Measurements from ENCODE around the gene UFSP1. TPM values are rescaled to one million over a fixed set of nuclear protein-coding genes. Genes with fewer than 3 reads are reported as not detected.
"Not testable (repeated sequence)": the region's sequence is repeated elsewhere in the genome, so short reads cannot be mapped to it uniquely, and the experiment has no call there.

UFSP1 gene
- total RNA-seq: 1 to 10 TPM; 1.0 to 3.4 (median 2.1) TPM
- long read RNA-seq, partial matches to known transcripts: 0 of 1 reads
- long read RNA-seq, other reads (novel, unspliced or antisense): 0 of 1 reads

DNA sequence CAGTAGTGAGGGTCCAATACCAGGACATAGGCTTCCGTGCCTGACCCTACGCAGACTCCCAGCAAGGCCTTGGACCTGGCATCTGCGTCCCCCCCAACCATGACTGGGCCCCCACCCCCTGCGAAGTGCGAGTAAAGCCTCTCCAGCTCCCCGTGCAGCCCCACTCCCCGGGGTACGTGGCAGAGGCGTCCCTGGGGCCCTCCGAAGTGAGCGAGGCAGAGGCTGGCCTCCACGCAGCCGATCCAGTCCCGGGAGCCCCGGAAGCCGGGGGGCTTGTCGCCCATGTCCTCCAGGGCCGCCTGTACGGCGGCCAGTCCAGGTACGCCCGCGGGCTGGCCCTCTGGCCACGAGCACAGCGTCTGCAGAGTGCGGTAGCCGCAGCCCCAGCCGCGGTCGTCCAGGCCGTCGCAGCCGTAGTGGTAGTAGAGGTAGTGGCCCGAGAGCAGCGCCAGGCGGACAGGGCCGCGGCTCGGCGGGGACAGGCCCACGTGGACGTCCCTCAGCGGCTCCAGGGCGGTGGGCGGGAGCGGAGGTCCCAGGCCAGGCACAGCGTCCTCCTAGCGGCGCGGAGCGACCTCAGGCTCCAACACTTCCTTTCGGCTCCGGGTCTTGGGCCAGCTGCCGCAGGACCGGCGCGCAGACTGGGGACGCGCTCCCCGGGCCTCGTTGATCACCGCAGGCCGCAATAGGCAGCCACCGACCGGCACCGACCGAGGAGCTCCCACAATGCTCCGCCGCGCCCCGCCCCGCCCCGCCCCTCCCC lies at the start of gene UFSP1:
UFSP1 (minus strand) TSS at position 728 of the 763 bp plus-strand sequence; CDS start at position 284, 444 bp downstream.
- H3K27ac ChIP-seq: peak within 1 kb of the TSS; percentile 65 to 77 (median 77)
- peaks cover 0 to 46% (median 17%) of the 10 kb centered on the region in 4 donors for H3K36me3 ChIP-seq
- WGBS (ENCODE audit: insufficient coverage, low coverage, low lambda C conversion rate, missing lambda C conversion rate): no CpG with 5 or more reads among the region's 73 CpGs
- peak within 1 kb of the TSS; percentile 77 to 84 (median 82) for H3K4me3 ChIP-seq
- H3K27me3 ChIP-seq: no peaks in the 10 kb centered on the region
- TF ChIP-seq, protein P1, sequence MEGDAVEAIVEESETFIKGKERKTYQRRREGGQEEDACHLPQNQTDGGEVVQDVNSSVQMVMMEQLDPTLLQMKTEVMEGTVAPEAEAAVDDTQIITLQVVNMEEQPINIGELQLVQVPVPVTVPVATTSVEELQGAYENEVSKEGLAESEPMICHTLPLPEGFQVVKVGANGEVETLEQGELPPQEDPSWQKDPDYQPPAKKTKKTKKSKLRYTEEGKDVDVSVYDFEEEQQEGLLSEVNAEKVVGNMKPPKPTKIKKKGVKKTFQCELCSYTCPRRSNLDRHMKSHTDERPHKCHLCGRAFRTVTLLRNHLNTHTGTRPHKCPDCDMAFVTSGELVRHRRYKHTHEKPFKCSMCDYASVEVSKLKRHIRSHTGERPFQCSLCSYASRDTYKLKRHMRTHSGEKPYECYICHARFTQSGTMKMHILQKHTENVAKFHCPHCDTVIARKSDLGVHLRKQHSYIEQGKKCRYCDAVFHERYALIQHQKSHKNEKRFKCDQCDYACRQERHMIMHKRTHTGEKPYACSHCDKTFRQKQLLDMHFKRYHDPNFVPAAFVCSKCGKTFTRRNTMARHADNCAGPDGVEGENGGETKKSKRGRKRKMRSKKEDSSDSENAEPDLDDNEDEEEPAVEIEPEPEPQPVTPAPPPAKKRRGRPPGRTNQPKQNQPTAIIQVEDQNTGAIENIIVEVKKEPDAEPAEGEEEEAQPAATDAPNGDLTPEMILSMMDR (IDR thresholded peaks at IDR 0.05): peak in 1 of 4 donors; percentile 11
- TF ChIP-seq POLR2A (IDR thresholded peaks at IDR 0.05): peak; percentile 58
- ATAC-seq (peak; percentile 48 to 68 (median 65)), DNase-seq (no peak)
- peaks cover 0 to 15% (median 8%) of the 10 kb centered on the region in 4 donors for H3K4me1 ChIP-seq
- intact Hi-C loops (cut with DNase I): no loop called here
- H3K9me3 ChIP-seq: no peaks in the 10 kb centered on the region

DNA sequence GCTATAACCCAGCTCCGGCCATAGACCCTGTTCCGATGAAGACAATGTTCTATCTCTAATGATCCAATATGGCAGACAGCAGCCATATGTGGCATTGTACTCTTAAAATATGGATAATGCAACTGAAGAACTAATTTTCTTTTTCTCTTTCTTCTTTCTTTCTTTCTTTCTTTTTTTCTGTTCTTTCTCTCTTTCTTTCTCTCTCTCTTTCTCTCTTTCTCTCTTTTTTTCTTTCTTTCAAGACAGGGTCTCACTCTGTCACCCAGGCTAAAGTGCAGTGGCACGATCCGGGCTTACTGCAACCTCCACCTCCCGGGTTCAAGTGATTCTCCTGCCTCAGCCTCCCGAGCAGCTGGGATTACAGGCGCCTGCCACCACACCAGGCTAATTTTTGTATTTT lies 46.7 kb upstream of the UFSP1 start:
- H3K9me3 ChIP-seq; intact Hi-C loops (cut with DNase I); H3K27ac ChIP-seq; H3K36me3 ChIP-seq; H3K27me3 ChIP-seq; H3K4me1 ChIP-seq; DNase-seq; H3K4me3 ChIP-seq; ATAC-seq: not testable (repeated sequence)
- 60% methylated on average over 3 of the region's 7 CpGs for WGBS (ENCODE audit: insufficient coverage, low coverage, low lambda C conversion rate, missing lambda C conversion rate)

DNA sequence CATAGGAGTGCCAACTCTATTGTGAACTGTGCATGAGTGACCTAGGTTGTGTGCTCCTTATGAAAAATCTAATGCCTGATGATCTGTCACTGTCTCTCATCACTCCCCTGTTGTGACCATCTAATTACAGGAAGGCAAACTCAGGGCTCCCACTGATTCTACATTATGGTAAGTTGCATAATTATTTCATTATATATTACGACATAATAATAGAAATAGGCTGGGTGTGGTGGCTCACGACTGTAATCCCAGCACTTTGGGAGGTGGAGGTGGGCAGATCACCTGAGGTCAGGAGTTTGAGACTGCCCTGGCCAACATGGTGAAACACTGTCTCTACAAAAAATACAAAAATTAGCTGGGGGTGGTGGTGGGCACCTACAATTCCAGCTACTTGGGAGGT lies 45.9 kb upstream of the UFSP1 start:
- H3K9me3 ChIP-seq; H3K4me3 ChIP-seq; H3K27me3 ChIP-seq; H3K27ac ChIP-seq; H3K36me3 ChIP-seq; H3K4me1 ChIP-seq; DNase-seq; ATAC-seq; intact Hi-C loops (cut with DNase I): not testable (repeated sequence)
- WGBS (ENCODE audit: insufficient coverage, low coverage, low lambda C conversion rate, missing lambda C conversion rate): 56% methylated on average over 2 of the region's 2 CpGs

DNA sequence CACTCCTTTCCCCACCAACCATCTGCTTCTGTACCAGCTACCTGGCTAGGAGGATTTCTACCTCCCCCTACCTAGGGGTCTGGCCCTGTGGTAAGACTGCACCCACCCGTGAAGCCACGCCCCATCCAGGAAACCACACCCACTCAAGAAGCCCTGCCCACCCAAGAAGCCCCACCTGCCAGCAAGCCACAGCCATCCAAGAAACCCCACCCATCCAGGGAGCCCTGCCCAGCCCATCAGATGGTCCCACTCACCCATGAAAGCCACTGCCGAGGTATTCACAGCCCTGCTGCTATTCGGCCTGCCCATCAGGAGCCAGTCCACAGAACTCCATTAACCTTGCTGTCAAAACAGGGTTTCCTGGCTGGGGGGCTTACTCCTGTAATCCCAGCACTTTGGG lies 44.2 kb upstream of the UFSP1 start:
- no peak for ATAC-seq
- Histone ChIP-seq H3K4me3 (no peak overlapping the region), H3K4me1 (no peaks in the 10 kb centered on the region), H3K27ac (no peak overlapping the region), H3K9me3 (no peaks in the 10 kb centered on the region), H3K36me3 (no peaks in the 10 kb centered on the region), H3K27me3 (no peaks in the 10 kb centered on the region)
- intact Hi-C loops (cut with DNase I): no loop called here
- DNase-seq: no peak
- 40% methylated on average over 1 of the region's 4 CpGs for whole genome bisulfite sequencing (ENCODE audit: insufficient coverage, low coverage, low lambda C conversion rate, missing lambda C conversion rate)
- TF ChIP-seq, protein P1 (IDR thresholded peaks at IDR 0.05): no peak

DNA sequence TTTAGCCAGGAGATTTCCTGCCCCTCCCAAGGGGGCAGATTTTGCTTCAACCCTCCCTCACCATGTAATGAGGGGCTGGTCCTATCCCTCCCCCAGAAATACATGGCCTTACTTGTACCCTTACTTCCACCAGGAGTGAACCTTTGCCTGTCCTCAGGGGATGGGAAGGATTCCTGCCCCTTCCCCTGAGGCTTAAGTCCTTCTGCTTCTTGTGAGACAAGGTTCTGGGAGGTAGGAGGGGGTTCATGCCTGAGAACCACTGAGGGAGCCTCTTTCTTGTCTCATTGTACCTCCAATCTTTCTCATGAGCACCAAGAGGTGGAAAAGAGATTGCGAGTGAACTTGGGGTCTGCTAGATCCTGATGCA lies 40.3 kb upstream of the UFSP1 start:
- Histone ChIP-seq H3K27me3 (no peaks in the 10 kb centered on the region), H3K9me3 (no peaks in the 10 kb centered on the region), H3K4me3 (no peak overlapping the region), H3K36me3 (no peaks in the 10 kb centered on the region), H3K4me1 (no peaks in the 10 kb centered on the region), H3K27ac (no peak overlapping the region)
- DNase-seq (no peak), ATAC-seq (no peak)
- no peak for TF ChIP-seq POLR2A (IDR thresholded peaks at IDR 0.05)
- TF ChIP-seq, protein P1 (IDR thresholded peaks at IDR 0.05): no peak
- intact Hi-C loops (cut with DNase I): no loop called here
- WGBS (ENCODE audit: insufficient coverage, low coverage, low lambda C conversion rate, missing lambda C conversion rate): 67% methylated on average over 1 of the region's 1 CpG

DNA sequence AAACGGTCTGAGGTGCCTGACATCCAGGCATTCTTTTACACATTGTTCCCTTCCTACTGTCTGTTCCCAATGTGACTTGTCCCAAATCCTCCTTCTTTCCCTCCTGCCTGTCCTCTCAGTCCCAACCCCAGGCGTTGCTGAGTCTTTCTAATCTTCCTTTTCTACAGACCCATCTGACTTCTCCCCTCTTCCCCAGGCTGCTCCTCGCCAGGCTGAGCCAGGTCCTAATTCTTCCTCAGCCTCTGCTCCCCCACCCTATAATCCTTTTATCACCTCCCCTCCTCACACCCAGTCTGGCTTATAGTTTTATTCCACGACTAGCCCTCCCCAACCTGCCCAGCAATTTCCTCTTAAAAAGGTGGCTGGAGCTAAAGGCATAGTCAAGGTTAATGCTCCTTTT lies 34.1 kb upstream of the UFSP1 start:
- H3K27ac ChIP-seq; H3K4me3 ChIP-seq; intact Hi-C loops (cut with DNase I); ATAC-seq; H3K27me3 ChIP-seq; H3K36me3 ChIP-seq; DNase-seq; H3K9me3 ChIP-seq; H3K4me1 ChIP-seq: not testable (repeated sequence)
- 55% methylated on average over 4 of the region's 4 CpGs for WGBS (ENCODE audit: insufficient coverage, low coverage, low lambda C conversion rate, missing lambda C conversion rate)
